ENCODE results near the gene MAJIN.

MAJIN gene

GRCh38 chr11:64914123-64914522 is 57.8 kb downstream of the MAJIN start:
- no peak for DNase-seq (ENCODE audit: extremely low read depth, low read depth)
- H3K4me3 ChIP-seq (replicated peaks; ENCODE audit: low read depth, low read length) = no peak overlapping the region
- no peak for TF ChIP-seq CTCF (IDR thresholded peaks at IDR 0.05; ENCODE audit: low read depth, low read length, missing control alignments)

GRCh38 chr11:64913171-64913727 is 58.7 kb downstream of the MAJIN start:
- no peak for TF ChIP-seq CTCF (IDR thresholded peaks at IDR 0.05; ENCODE audit: low read depth, low read length, missing control alignments)
- no peak for DNase-seq (ENCODE audit: extremely low read depth, low read depth)

GRCh38 chr11:64911689-64912088 is 60.2 kb downstream of the MAJIN start:
- no peak overlapping the region for H3K4me3 ChIP-seq (replicated peaks; ENCODE audit: low read depth, low read length)
- no peak for DNase-seq (ENCODE audit: extremely low read depth, low read depth)
- TF ChIP-seq CTCF (IDR thresholded peaks at IDR 0.05; ENCODE audit: low read depth, low read length, missing control alignments) = no peak

More at GRCh38 chr11:64913171-64913727, 58.7 kb downstream of the MAJIN start:
- H3K4me3 ChIP-seq (replicated peaks; ENCODE audit: low read depth, low read length) = no peak overlapping the region

DNA sequence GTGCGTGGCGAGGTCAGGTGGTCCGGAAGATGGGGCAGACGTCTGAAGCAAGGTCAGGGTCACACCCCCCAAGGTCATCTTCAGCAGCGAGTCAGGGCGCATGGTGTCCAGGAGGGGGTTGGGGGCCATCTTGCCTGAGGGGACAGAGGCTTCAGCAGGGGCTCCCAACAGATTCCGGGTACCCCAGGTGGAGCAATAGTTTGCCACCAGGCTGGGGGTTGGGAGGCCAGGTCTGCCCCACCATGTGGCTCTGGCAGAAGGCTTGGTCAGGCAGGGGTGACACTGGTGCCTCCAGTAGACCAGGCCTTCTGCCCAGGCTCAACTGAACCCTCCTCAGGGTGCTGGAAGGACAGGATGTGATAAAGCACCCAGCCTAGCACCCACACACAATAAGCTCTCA is 60.8 kb downstream of the MAJIN start:
- no peak for TF ChIP-seq CTCF (IDR thresholded peaks at IDR 0.05; ENCODE audit: low read depth, low read length, missing control alignments)
- no peak overlapping the region for H3K4me3 ChIP-seq (replicated peaks; ENCODE audit: low read depth, low read length)
- no peak for DNase-seq (ENCODE audit: extremely low read depth, low read depth)

GRCh38 chr11:64910451-64911093 is 61.3 kb downstream of the MAJIN start:
- H3K4me3 ChIP-seq (replicated peaks; ENCODE audit: low read depth, low read length) = no peak overlapping the region
- TF ChIP-seq CTCF (IDR thresholded peaks at IDR 0.05; ENCODE audit: low read depth, low read length, missing control alignments) = no peak
- no peak for DNase-seq (ENCODE audit: extremely low read depth, low read depth)

DNA sequence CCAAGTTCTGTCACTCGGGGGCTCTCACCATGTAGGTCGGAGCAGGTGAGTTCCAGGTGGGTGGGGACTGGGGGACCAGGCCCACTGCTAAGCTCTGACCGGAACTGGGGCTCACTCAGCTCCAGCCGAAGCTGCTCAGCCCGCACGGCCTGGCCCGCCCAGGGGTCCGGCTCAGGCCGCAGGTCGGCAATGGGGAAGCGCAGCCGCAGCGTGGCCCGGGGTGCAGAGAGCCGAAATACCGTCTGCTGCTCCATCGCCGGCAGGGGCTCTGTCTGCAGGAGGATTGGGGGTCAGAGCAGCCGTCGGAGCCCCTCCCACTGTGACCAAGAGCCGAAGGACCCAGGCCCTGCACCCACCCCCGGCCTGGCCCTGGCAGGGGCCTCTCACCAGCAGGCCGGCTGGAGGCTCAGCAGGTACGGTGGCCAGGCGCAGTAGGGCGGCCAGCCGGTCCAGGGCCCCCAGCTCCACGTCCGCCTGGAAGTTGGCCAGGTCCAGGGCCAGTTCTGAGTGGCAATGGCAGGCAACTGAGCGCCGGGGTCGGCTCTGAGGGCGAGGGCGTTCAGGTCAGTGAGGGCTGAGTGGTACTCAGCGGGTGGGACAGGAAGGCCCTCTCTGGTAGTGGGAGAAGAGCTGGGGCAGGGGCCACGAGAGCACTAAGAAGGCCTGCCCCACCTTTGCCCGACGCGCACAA is 62.1 kb downstream of the MAJIN start:
- no peak for DNase-seq (ENCODE audit: extremely low read depth, low read depth)
- H3K4me3 ChIP-seq (replicated peaks; ENCODE audit: low read depth, low read length) = no peak overlapping the region
- TF ChIP-seq CTCF (IDR thresholded peaks at IDR 0.05; ENCODE audit: low read depth, low read length, missing control alignments) = no peak
